HUES48 (cell line): ENCODE measurements around the gene DCLRE1C.
"Not testable (repeated sequence)": the region's sequence is repeated elsewhere in the genome, so short reads cannot be mapped to it uniquely, and the experiment has no call there.

Experiments used
- H3K27ac ChIP-seq: one replicate; pipeline ENCODE4 v1.7.0; 2013; ENCODE audit warnings: low read depth, low read length, inconsistent platforms
- H3K27me3 ChIP-seq: 2 replicates; pipeline ENCODE4 v1.6.1; 2013; ENCODE audit warnings: mild to moderate bottlenecking, low read length; ENCODE audit not compliant: control insufficient read depth, insufficient read depth
- H3K36me3 ChIP-seq: 2 replicates; pipeline ENCODE4 v1.6.1; 2013; ENCODE audit warnings: low read length; ENCODE audit not compliant: control insufficient read depth, insufficient read depth
- H3K4me1 ChIP-seq: 2 replicates; pipeline ENCODE4 v1.6.1; 2013; ENCODE audit warnings: mild to moderate bottlenecking, low read length; ENCODE audit not compliant: control insufficient read depth, insufficient read depth
- H3K4me3 ChIP-seq: 2 replicates; pipeline ENCODE4 v1.5.1; 2013; ENCODE audit warnings: mild to moderate bottlenecking, low read depth, low read length
- H3K9ac ChIP-seq: 2 replicates; pipeline ENCODE4 v1.6.1; 2013; ENCODE audit warnings: mild to moderate bottlenecking, low read depth, low read length, moderate library complexity
- H3K9me3 ChIP-seq: 2 replicates; pipeline ENCODE4 v1.6.1; 2013; ENCODE audit warnings: low read length; ENCODE audit not compliant: control insufficient read depth, insufficient read depth

DCLRE1C gene

GRCh38 chr10:14942950-14943338, 11.0 kb downstream of the DCLRE1C start:
- not testable (repeated sequence) for H3K27ac ChIP-seq, H3K27me3 ChIP-seq, H3K4me1 ChIP-seq, H3K4me3 ChIP-seq, H3K9ac ChIP-seq, H3K9me3 ChIP-seq
- peaks cover 34% of the 10 kb centered on the region for H3K36me3 ChIP-seq

DNA sequence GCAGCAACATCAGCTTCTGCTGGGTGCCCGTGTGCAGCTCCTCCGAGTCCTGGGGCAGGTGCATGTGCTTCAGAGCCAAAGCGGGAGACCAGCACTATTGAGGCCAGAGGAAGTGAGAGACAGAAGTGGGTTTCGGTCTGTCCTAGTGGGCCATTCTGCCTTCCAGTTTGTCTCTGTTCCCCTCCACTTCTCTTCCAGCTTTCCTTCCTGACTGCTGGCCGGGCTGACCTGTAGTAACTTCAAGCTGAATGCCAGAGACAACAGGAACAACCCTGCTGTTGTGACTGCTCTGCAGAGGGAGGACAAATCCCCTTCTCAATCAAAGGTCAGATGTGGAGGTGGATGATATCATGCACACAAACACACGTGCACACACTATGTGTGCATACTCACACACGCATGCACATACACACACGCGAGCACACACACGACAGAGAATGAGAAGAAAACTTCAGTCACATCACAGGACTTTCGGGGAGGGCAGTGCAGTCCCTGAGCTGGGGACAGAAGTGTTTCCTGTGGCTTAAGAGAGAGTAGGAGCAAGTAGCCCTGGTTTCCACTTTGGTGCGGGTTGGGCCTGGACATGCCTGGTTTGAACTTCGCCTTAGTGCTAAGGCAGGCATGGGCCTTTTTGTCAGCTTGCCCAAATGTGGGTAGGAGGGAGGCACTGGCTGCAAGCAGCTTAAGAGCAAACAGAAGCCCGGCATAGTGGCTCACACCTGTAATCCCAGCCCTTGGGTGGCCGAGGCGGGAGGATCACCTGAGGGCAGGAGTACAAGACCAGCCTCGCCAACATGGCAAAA, 11.5 kb downstream of the DCLRE1C start:
- H3K9ac ChIP-seq, H3K4me1 ChIP-seq, H3K27ac ChIP-seq, H3K9me3 ChIP-seq, H3K4me3 ChIP-seq, H3K27me3 ChIP-seq: not testable (repeated sequence)
- peaks cover 31% of the 10 kb centered on the region for H3K36me3 ChIP-seq

DNA sequence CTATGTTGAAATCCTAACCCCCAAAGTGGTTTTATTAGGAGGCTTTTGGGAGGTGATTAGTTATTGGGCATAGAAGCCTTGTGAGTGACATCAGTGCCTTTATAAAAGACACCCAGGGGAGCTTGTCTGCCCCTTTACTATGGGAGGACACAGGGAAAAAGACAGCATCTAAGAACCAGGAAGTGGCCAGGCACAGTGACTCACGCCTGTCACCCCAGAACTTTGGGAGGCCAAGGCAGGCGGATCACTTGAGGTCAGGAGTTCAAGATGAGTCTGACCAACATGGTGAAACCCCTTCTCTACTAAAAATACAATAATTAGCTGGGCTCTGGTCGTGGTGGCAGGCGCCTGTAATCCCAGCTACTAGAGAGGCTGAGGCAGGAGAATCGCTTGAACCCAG, 14.9 kb downstream of the DCLRE1C start:
- not testable (repeated sequence) for H3K4me3 ChIP-seq, H3K9ac ChIP-seq, H3K4me1 ChIP-seq, H3K9me3 ChIP-seq, H3K27ac ChIP-seq, H3K27me3 ChIP-seq
- peaks cover 22% of the 10 kb centered on the region for H3K36me3 ChIP-seq

- no peaks in the 10 kb centered on the region for H3K27me3 ChIP-seq
Observed at GRCh38 chr10:14936584-14936983, 17.3 kb downstream of the DCLRE1C start.

DNA sequence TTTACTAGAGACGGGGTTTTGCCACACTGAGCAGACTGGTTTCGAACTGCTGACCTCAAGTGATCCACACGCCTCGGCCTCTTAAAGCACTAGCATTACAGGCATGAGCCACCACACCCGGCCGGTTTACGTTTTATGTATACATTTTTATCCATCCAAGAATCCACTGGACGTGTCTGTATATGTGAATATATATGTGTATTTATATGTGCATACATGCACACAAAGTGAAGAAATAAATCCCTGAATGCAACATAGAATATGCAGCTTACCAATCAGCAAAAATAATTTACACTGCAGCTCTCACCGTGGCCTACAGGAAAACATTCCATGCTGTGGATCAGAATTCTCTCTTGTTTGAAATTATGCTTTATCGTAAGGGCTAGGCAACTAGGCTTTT, 23.3 kb downstream of the DCLRE1C start:
- Histone ChIP-seq H3K27me3 (no peaks in the 10 kb centered on the region), H3K9me3 (no peaks in the 10 kb centered on the region), H3K4me3 (no peak overlapping the region), H3K9ac (no peak overlapping the region), H3K27ac (no peak overlapping the region), H3K36me3 (peaks cover 59% of the 10 kb centered on the region), H3K4me1 (no peaks in the 10 kb centered on the region)

More at GRCh38 chr10:14936584-14936983, 17.3 kb downstream of the DCLRE1C start:
- no peak overlapping the region for H3K4me3 ChIP-seq
- H3K9me3 ChIP-seq, result no peaks in the 10 kb centered on the region
- H3K4me1 ChIP-seq, result no peaks in the 10 kb centered on the region
- no peak overlapping the region for H3K9ac ChIP-seq
- peaks cover 41% of the 10 kb centered on the region for H3K36me3 ChIP-seq
- H3K27ac ChIP-seq, result no peak overlapping the region

DNA sequence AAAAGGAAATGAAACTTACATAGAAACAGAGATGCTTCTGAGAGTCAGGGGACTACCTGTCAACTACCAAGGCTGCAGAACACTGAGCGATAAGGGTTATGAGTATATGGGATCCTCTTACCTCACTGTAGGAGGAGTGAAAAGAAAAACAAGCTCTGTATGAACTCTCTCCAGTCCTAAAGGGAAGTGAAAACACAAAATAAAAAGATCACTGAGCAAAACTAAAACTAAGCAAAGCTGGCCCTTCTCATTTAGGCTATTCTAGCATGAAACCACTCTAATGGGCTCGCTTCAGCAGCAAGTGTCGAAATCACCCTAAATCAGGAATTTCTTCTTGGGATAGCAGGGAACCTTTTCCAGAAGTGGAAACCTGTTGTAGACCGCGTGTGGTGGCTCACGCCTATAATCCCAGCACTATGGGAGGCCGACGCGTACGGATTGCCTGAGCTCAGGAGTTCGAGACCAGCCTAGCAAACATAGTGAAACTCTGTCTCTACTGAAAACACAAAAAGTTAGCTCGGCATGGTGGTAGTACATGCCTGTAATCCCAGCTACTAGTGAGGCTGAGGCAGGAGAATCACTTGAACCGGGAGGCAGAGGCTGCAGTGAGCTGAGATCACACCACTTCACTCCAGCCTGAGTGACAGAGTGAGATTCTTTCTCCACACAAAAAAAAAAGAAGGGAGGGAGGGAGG, 27.0 kb downstream of the DCLRE1C start:
- Histone ChIP-seq H3K27me3 (no peaks in the 10 kb centered on the region), H3K4me3 (no peak overlapping the region), H3K9me3 (no peaks in the 10 kb centered on the region), H3K27ac (no peak overlapping the region), H3K9ac (no peak overlapping the region), H3K36me3 (peaks cover 48% of the 10 kb centered on the region), H3K4me1 (no peaks in the 10 kb centered on the region)

DNA sequence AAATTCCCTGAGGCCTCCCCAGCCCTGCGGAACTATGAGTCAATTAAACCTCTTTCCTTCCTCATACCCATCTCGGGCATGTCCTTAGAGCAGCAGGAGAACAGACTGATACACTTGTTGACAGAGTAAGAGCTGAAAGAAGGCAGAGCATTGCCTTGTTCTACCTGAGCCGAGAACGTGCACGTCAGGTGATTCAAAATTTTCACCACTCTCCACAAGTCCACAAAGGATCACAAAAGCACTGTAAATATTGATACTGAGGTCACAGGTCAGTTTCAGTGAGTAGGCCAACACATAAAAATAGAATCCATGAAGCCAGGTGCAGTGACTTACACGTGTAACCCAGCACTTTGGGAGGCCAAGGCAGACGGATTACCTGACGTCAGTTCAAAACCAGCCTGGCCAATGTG, 27.8 kb downstream of the DCLRE1C start:
- peaks cover 50% of the 10 kb centered on the region for H3K36me3 ChIP-seq
- no peak overlapping the region for H3K4me3 ChIP-seq
- no peaks in the 10 kb centered on the region for H3K4me1 ChIP-seq
- H3K27me3 ChIP-seq, result no peaks in the 10 kb centered on the region
- H3K27ac ChIP-seq, result no peak overlapping the region
- H3K9ac ChIP-seq, result no peak overlapping the region
- no peaks in the 10 kb centered on the region for H3K9me3 ChIP-seq

DNA sequence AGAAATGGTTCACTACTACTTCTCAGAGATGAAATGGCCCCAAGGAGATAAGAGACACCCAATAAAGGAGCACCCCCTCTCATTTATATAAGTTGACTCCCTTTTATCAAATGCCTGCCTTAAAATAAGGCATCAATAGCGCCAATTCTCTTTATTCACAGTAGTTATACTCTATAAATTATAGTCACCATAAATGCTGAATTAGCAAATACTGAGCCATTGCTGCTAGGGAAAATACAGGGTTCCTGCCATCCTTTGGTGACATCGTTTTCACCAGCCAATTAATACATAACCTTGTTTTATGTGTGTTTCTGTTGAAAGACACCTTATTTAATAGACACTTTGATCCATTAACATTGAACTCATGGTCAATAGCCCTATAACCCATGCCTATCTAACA, 28.6 kb downstream of the DCLRE1C start:
- Histone ChIP-seq H3K27ac (no peak overlapping the region), H3K27me3 (no peaks in the 10 kb centered on the region), H3K9ac (no peak overlapping the region), H3K4me1 (no peaks in the 10 kb centered on the region), H3K36me3 (peaks cover 51% of the 10 kb centered on the region), H3K4me3 (no peak overlapping the region), H3K9me3 (no peaks in the 10 kb centered on the region)

GRCh38 chr10:14924013-14924412, 29.9 kb downstream of the DCLRE1C start:
- Histone ChIP-seq H3K4me1 (no peaks in the 10 kb centered on the region), H3K9ac (no peak overlapping the region), H3K9me3 (no peaks in the 10 kb centered on the region), H3K27ac (no peak overlapping the region), H3K4me3 (no peak overlapping the region), H3K27me3 (no peaks in the 10 kb centered on the region), H3K36me3 (peaks cover 63% of the 10 kb centered on the region)

GRCh38 chr10:14918964-14919363, 34.9 kb downstream of the DCLRE1C start:
- Histone ChIP-seq H3K9me3 (peaks cover 9% of the 10 kb centered on the region), H3K4me1 (no peaks in the 10 kb centered on the region), H3K9ac (no peak overlapping the region), H3K27ac (no peak overlapping the region), H3K27me3 (no peaks in the 10 kb centered on the region), H3K4me3 (no peak overlapping the region), H3K36me3 (peaks cover 61% of the 10 kb centered on the region)

GRCh38 chr10:14917827-14918226, 36.1 kb downstream of the DCLRE1C start:
- H3K9ac ChIP-seq, result no peak overlapping the region
- H3K9me3 ChIP-seq, result peaks cover 9% of the 10 kb centered on the region
- no peak overlapping the region for H3K4me3 ChIP-seq
- H3K27ac ChIP-seq, result no peak overlapping the region
- peaks cover 54% of the 10 kb centered on the region for H3K36me3 ChIP-seq
- no peaks in the 10 kb centered on the region for H3K27me3 ChIP-seq
- H3K4me1 ChIP-seq, result no peaks in the 10 kb centered on the region
